Neural progenitor cell (in vitro differentiated cells): ENCODE data around the gene FST. TPM values are rescaled to one million over a fixed set of nuclear protein-coding genes. Genes with fewer than 3 reads are reported as not detected.

Source experiments
- DNase-seq: peaks from one replicate; pipeline ENCODE4 v3.0.0-alpha.2; 2016; ENCODE audit warnings: low spot score
- H2AFZ ChIP-seq: fragments of 200-600 bp; sonication (generic); replicated peaks from 2 replicates; pipeline ENCODE4 v1.6.1; 2016; ENCODE audit warnings: antibody characterized with exemption
- H3F3A ChIP-seq: fragments of 200-600 bp; sonication (generic); 2 replicates; pipeline ENCODE4 v1.6.1; 2016; ENCODE audit warnings: antibody characterized with exemption, low read depth
- H3K27ac ChIP-seq: fragments of 200-600 bp; sonication (generic); 2 replicates; pipeline ENCODE4 v1.5.1; 2016; ENCODE audit warnings: mild to moderate bottlenecking
- H3K27me3 ChIP-seq: fragments of 200-600 bp; sonication (generic); 2 replicates; pipeline ENCODE4 v1.6.1; 2016; ENCODE audit warnings: mild to moderate bottlenecking, moderate library complexity
- H3K36me3 ChIP-seq: fragments of 200-600 bp; sonication (generic); 2 replicates; pipeline ENCODE4 v1.5.1; 2016
- H3K4me1 ChIP-seq: fragments of 200-600 bp; sonication (generic); 2 replicates; pipeline ENCODE4 v1.6.1; 2016; ENCODE audit warnings: mixed run types
- H3K4me2 ChIP-seq: fragments of 200-600 bp; sonication (generic); 2 replicates; pipeline ENCODE4 v1.6.1; 2016
- H3K4me3 ChIP-seq: fragments of 200-600 bp; sonication (generic); 2 replicates; pipeline ENCODE4 v1.5.1; 2016
- H3K79me2 ChIP-seq: fragments of 200-600 bp; sonication (generic); 2 replicates; pipeline ENCODE4 v1.6.1; 2016; ENCODE audit warnings: low read depth
- H3K9ac ChIP-seq: fragments of 200-600 bp; sonication (generic); 2 replicates; pipeline ENCODE4 v1.6.1; 2016
- H3K9me3 ChIP-seq: fragments of 200-600 bp; sonication (generic); 2 replicates; pipeline ENCODE4 v1.5.1; 2016; ENCODE audit warnings: low read depth
- H4K20me1 ChIP-seq: fragments of 200-600 bp; sonication (generic); 2 replicates; pipeline ENCODE4 v1.6.1; 2016; ENCODE audit warnings: low read depth
- H3K27ac Mint-ChIP-seq: 3 replicates; pipeline ENCODE4 v1.8.0; 2021; ENCODE audit warnings: mixed read lengths
- H3K27me3 Mint-ChIP-seq: 2 replicates; pipeline ENCODE4 v1.8.0; 2022; ENCODE audit warnings: low read depth, mild to moderate bottlenecking, inconsistent platforms, moderate library complexity, mixed read lengths; ENCODE audit not compliant: insufficient read depth
- H3K36me3 Mint-ChIP-seq: 3 replicates; pipeline ENCODE4 v1.8.0; 2021; ENCODE audit warnings: mixed read lengths
- H3K4me1 Mint-ChIP-seq: 3 replicates; pipeline ENCODE4 v1.8.0; 2021; ENCODE audit warnings: mixed read lengths
- H3K4me3 Mint-ChIP-seq: 3 replicates; pipeline ENCODE4 v1.8.0; 2021; ENCODE audit warnings: mild to moderate bottlenecking, moderate library complexity, mixed read lengths
- H3K9me3 Mint-ChIP-seq: 3 replicates; pipeline ENCODE4 v1.8.0; 2020; ENCODE audit warnings: mixed read lengths
- CTCF ChIP-seq: fragments of 200-600 bp; sonication (generic); IDR thresholded peaks from 2 replicates; pipeline ENCODE4 v1.5.1; 2017; ENCODE audit warnings: antibody characterized with exemption, mild to moderate bottlenecking
- EZH2 ChIP-seq: fragments of 200-600 bp; sonication (generic); IDR thresholded peaks from 2 replicates; pipeline ENCODE4 v1.6.1; 2017; ENCODE audit warnings: antibody characterized with exemption, mild to moderate bottlenecking, moderate library complexity
- EZH2phosphoT487 ChIP-seq: fragments of 200-600 bp; sonication (generic); IDR thresholded peaks from 2 replicates; pipeline ENCODE4 v1.6.1; 2017; ENCODE audit warnings: antibody characterized with exemption
- total RNA-seq: library from RNA; depleted of rRNA; stranded (reverse); fragments of >200 nt; gene quantifications from 2 replicates; pipeline ENCODE4 v1.2.3, GENCODE V29; 2015; ENCODE audit warnings: low replicate concordance

FST gene
- total RNA-seq, 1 donor from 2014 or later = 79.4 TPM

- H3K4me2 ChIP-seq = no peak overlapping the region
- H3K9ac ChIP-seq = no peak overlapping the region
- H3K9me3 Mint-ChIP-seq = no peaks in the 10 kb centered on the region
- no peak overlapping the region for H3K4me3 Mint-ChIP-seq
- H3K36me3 Mint-ChIP-seq = no peaks in the 10 kb centered on the region
- H3K4me3 ChIP-seq = no peak overlapping the region
- DNase-seq = no peak
- H3K27me3 ChIP-seq = no peaks in the 10 kb centered on the region
- H3K27ac ChIP-seq = no peak overlapping the region
- H3K9me3 ChIP-seq = no peaks in the 10 kb centered on the region
- H3K27ac Mint-ChIP-seq = no peak overlapping the region
- H3K36me3 ChIP-seq = no peaks in the 10 kb centered on the region
- H3K4me1 Mint-ChIP-seq = no peaks in the 10 kb centered on the region
- H2AFZ ChIP-seq = no peak overlapping the region
- no peaks in the 10 kb centered on the region for H3K4me1 ChIP-seq
- no peaks in the 10 kb centered on the region for H3F3A ChIP-seq
- no peaks in the 10 kb centered on the region for H3K27me3 Mint-ChIP-seq
- H4K20me1 ChIP-seq = no peaks in the 10 kb centered on the region
- no peaks in the 10 kb centered on the region for H3K79me2 ChIP-seq
- no peak for TF ChIP-seq EZH2
- TF ChIP-seq CTCF = no peak
- no peak for TF ChIP-seq EZH2phosphoT487
Observed at GRCh38 chr5:53434541-53434940, 45.9 kb upstream of the FST start.

GRCh38 chr5:53436480-53437191, 43.8 kb upstream of the FST start:
- Histone ChIP-seq H3K9me3 (no peaks in the 10 kb centered on the region), H4K20me1 (no peaks in the 10 kb centered on the region), H3K4me2 (no peak overlapping the region), H3K4me3 (no peak overlapping the region), H3K9ac (no peak overlapping the region), H3F3A (no peaks in the 10 kb centered on the region), H3K36me3 (no peaks in the 10 kb centered on the region), H3K79me2 (no peaks in the 10 kb centered on the region), H3K27ac (no peak overlapping the region), H3K4me1 (no peaks in the 10 kb centered on the region), H3K27me3 (no peaks in the 10 kb centered on the region), H2AFZ (no peak overlapping the region)
- Mint-ChIP-seq H3K4me1 (no peaks in the 10 kb centered on the region), H3K36me3 (no peaks in the 10 kb centered on the region), H3K9me3 (no peaks in the 10 kb centered on the region), H3K27ac (no peak overlapping the region), H3K27me3 (no peaks in the 10 kb centered on the region), H3K4me3 (no peak overlapping the region)
- no peak for TF ChIP-seq EZH2
- TF ChIP-seq CTCF = no peak
- TF ChIP-seq EZH2phosphoT487 = no peak
- no peak for DNase-seq

GRCh38 chr5:53438079-53438478, 42.4 kb upstream of the FST start:
- H3K4me1 ChIP-seq = no peaks in the 10 kb centered on the region
- H3K4me3 Mint-ChIP-seq = no peak overlapping the region
- H3K79me2 ChIP-seq = no peaks in the 10 kb centered on the region
- H3K9ac ChIP-seq = no peak overlapping the region
- no peaks in the 10 kb centered on the region for H3K9me3 Mint-ChIP-seq
- H3K27me3 Mint-ChIP-seq = no peaks in the 10 kb centered on the region
- no peak overlapping the region for H3K4me2 ChIP-seq
- no peak overlapping the region for H3K27ac Mint-ChIP-seq
- H3K9me3 ChIP-seq = no peaks in the 10 kb centered on the region
- H3K27me3 ChIP-seq = no peaks in the 10 kb centered on the region
- H3K4me1 Mint-ChIP-seq = no peaks in the 10 kb centered on the region
- TF ChIP-seq EZH2phosphoT487 = no peak
- TF ChIP-seq CTCF = no peak
- no peak for TF ChIP-seq EZH2
- no peak overlapping the region for H3K27ac ChIP-seq
- H3K36me3 Mint-ChIP-seq = no peaks in the 10 kb centered on the region
- no peaks in the 10 kb centered on the region for H4K20me1 ChIP-seq
- no peaks in the 10 kb centered on the region for H3F3A ChIP-seq
- no peak for DNase-seq
- no peak overlapping the region for H2AFZ ChIP-seq
- no peak overlapping the region for H3K4me3 ChIP-seq
- no peaks in the 10 kb centered on the region for H3K36me3 ChIP-seq
